GM12874 (cell line): Measurements from ENCODE around the gene BRMS1L.

Source experiments
- TF ChIP-seq, protein P1 (sequence below): IDR thresholded peaks from 2 replicates; pipeline ENCODE4 v1.5.1; 2011; ENCODE audit warnings: low read depth, mild to moderate bottlenecking, control low read depth, low read length, moderate library complexity; ENCODE audit not compliant: insufficient read depth

BRMS1L gene

DNA sequence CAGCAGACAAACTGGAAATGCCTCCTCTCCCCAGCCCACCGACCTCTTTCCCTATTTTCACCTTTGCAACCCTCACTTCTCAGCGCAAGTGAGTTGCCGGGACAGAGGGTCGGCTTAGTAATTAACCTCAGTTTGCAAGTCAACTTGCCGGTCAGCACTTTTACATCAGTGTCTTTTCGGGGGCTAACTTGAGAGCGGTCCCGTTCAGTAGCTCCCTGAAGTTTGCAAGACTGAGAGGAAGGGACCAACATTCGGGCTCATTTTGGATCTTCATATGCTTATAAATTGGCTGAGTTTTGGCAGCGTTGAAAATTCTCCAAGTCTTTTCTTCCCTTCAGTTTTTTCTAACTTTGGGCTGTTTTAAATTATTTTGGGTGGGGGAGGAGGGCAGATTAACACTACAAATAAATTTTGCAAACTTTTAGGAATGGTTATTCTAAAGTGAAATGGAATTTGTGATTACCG, 846 bp downstream of the BRMS1L start:
- TF ChIP-seq, protein P1, sequence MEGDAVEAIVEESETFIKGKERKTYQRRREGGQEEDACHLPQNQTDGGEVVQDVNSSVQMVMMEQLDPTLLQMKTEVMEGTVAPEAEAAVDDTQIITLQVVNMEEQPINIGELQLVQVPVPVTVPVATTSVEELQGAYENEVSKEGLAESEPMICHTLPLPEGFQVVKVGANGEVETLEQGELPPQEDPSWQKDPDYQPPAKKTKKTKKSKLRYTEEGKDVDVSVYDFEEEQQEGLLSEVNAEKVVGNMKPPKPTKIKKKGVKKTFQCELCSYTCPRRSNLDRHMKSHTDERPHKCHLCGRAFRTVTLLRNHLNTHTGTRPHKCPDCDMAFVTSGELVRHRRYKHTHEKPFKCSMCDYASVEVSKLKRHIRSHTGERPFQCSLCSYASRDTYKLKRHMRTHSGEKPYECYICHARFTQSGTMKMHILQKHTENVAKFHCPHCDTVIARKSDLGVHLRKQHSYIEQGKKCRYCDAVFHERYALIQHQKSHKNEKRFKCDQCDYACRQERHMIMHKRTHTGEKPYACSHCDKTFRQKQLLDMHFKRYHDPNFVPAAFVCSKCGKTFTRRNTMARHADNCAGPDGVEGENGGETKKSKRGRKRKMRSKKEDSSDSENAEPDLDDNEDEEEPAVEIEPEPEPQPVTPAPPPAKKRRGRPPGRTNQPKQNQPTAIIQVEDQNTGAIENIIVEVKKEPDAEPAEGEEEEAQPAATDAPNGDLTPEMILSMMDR, result no peak

DNA sequence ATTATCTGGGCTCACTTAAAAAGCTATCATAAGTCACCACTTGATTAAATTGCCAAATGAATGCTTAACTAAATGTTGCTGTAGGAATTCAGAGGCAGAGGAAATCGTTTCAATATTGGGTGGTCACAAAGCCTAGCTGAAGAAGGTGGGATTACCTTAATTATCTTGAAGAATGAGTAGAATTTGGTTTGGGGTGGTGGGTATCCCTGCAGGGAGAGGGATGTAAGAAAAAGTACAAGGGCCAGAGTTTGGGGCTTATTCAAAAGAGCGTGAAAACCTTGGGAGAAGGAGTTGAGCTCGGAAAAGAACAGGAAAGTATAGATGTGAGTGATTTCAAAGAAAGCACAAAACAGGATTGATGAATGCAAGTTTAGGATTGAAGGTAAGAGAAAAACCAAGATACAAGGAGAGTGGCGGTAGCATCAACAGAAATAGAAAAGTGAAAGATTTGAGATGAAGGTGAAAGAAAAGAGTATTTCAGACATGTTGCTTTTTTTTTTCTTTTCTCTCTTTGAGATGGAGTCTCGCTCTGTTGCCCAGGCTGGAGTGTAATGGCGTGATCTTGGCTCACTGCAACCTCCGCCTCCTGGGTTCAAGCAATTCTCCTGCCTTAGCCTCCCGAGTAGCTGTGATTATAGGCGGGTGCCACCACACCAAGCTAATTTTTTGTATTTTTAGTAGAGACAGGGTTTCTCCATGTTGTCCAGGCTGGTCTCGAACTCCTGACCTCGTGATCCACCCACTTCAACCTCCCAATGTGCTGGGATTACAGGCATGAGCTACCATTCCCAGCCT, 1.7 kb downstream of the BRMS1L start:
- TF ChIP-seq, protein P1, result no peak

DNA sequence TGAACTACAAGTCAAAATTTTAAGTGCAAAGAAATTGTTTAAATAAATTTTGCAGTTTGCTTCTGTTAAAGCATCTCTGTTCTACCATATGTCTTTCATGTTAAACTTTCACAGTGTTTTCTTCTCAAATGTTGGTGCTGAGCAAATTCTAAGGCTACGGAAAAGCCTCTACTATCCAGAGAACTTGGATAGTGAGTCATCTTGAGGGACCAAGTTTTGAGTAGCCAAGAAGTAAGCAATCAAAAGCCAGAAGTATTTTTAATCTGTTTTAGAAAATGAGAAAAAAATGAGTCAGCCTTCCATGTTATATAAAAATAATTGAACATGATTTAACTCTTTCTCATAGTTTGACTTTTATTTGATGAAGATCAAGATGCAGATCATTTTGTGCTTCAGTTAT, 3.3 kb downstream of the BRMS1L start:
- TF ChIP-seq, protein P1, result no peak

GRCh38 chr14:35835208-35835982, 9.3 kb downstream of the BRMS1L start:
- TF ChIP-seq, protein P1, result no peak

DNA sequence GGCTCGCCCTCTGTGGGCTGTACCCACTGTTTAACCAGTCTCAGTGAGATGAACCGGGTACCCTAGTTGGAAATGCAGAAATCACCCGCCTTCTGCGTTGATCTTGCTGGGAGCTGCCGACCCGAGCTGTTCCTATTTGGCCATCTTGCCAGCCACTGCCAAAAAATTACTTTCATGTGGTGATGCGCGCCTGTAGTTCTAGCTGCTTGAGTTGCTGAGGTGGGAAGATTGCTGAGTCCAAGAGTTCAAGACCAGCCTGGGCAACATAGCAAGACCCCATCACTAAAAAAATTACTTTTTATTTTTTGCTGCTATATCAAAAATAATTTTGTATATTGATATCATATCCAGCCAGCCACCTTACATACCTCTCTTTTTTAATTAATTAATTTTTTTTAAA, 18.4 kb downstream of the BRMS1L start:
- TF ChIP-seq, protein P1, result no peak

GRCh38 chr14:35847636-35848035, 21.5 kb downstream of the BRMS1L start:
- TF ChIP-seq, protein P1, result no peak

- TF ChIP-seq, protein P1, result no peak
These were observed 23.0 kb downstream of the BRMS1L start for GRCh38 chr14:35849122-35849521.
